ENCODE measurements around the gene BBS9.

DNA sequence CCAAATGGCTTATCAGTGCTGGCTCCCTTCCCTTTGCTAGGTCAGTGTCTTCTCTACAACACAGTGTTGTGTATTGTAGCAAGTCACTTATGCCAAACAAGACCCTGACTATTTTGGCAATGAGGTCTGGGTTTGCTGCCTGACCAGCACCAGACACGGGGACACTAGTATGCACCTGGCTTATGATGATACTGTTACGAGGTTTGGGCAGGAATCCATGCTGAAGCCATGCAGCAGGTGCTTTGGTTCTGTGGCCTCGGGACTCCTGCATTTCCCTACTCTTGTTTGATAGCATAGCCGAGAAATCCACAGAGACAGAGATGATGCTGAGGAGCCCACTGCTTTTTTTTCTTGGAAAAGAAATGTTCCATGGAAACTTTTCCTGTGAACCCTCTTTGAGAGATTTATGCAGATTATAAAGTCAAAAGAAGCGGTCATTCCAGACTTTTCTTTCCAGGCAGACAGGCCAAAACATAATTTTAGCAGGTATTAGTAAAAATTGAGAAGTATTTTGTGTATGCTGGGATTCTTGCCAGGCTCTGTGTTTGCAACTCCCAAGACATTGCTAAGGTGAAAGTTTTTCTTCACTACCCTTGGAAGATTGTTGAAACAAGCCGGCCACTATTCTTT, 291.1 kb downstream of the BBS9 start:
- TF ChIP-seq ZFP1 (CRISPR knock-in tag; IDR thresholded peaks at IDR 0.05) (no peak), POLR2AphosphoS5 (IDR thresholded peaks at IDR 0.05; ENCODE audit: control insufficient read depth, insufficient read depth, low read depth, low read length) (no peak), TGIF2 (CRISPR knock-in tag; IDR thresholded peaks at IDR 0.05) (no peak), CTBP1 (IDR thresholded peaks at IDR 0.05; ENCODE audit: borderline replicate concordance) (no peak), MYC (IDR thresholded peaks at IDR 0.05; ENCODE audit: low read depth, low read length) (no peak), MYC (CRISPR knock-in tag; IDR thresholded peaks at IDR 0.05; ENCODE audit: borderline replicate concordance, low read depth) (no peak), CBX5 (IDR thresholded peaks at IDR 0.05; ENCODE audit: borderline replicate concordance, low read depth) (no peak), NR3C1 (CRISPR knock-in tag; IDR thresholded peaks at IDR 0.05) (no peak)
- TF ChIP-seq, protein P1, sequence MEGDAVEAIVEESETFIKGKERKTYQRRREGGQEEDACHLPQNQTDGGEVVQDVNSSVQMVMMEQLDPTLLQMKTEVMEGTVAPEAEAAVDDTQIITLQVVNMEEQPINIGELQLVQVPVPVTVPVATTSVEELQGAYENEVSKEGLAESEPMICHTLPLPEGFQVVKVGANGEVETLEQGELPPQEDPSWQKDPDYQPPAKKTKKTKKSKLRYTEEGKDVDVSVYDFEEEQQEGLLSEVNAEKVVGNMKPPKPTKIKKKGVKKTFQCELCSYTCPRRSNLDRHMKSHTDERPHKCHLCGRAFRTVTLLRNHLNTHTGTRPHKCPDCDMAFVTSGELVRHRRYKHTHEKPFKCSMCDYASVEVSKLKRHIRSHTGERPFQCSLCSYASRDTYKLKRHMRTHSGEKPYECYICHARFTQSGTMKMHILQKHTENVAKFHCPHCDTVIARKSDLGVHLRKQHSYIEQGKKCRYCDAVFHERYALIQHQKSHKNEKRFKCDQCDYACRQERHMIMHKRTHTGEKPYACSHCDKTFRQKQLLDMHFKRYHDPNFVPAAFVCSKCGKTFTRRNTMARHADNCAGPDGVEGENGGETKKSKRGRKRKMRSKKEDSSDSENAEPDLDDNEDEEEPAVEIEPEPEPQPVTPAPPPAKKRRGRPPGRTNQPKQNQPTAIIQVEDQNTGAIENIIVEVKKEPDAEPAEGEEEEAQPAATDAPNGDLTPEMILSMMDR (IDR thresholded peaks at IDR 0.05 in 2 of 3, conservative IDR thresholded peaks at IDR 0.05 in 1 of 3; ENCODE audit: insufficient read depth in 2 of 3, low read depth in 1 of 3, low read length in 3 of 3): no peak
- TF ChIP-seq, protein P2, sequence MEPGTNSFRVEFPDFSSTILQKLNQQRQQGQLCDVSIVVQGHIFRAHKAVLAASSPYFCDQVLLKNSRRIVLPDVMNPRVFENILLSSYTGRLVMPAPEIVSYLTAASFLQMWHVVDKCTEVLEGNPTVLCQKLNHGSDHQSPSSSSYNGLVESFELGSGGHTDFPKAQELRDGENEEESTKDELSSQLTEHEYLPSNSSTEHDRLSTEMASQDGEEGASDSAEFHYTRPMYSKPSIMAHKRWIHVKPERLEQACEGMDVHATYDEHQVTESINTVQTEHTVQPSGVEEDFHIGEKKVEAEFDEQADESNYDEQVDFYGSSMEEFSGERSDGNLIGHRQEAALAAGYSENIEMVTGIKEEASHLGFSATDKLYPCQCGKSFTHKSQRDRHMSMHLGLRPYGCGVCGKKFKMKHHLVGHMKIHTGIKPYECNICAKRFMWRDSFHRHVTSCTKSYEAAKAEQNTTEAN (CRISPR knock-in tag; IDR thresholded peaks at IDR 0.05): no peak
- TF ChIP-seq, protein P3, sequence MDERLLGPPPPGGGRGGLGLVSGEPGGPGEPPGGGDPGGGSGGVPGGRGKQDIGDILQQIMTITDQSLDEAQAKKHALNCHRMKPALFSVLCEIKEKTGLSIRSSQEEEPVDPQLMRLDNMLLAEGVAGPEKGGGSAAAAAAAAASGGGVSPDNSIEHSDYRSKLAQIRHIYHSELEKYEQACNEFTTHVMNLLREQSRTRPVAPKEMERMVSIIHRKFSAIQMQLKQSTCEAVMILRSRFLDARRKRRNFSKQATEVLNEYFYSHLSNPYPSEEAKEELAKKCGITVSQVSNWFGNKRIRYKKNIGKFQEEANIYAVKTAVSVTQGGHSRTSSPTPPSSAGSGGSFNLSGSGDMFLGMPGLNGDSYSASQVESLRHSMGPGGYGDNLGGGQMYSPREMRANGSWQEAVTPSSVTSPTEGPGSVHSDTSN (CRISPR knock-in tag; IDR thresholded peaks at IDR 0.05; ENCODE audit: low read depth): no peak
- TF ChIP-seq, protein P3 (tag; conservative IDR thresholded peaks at IDR 0.05; ENCODE audit: low read depth): no peak
- TF ChIP-seq, protein P4, sequence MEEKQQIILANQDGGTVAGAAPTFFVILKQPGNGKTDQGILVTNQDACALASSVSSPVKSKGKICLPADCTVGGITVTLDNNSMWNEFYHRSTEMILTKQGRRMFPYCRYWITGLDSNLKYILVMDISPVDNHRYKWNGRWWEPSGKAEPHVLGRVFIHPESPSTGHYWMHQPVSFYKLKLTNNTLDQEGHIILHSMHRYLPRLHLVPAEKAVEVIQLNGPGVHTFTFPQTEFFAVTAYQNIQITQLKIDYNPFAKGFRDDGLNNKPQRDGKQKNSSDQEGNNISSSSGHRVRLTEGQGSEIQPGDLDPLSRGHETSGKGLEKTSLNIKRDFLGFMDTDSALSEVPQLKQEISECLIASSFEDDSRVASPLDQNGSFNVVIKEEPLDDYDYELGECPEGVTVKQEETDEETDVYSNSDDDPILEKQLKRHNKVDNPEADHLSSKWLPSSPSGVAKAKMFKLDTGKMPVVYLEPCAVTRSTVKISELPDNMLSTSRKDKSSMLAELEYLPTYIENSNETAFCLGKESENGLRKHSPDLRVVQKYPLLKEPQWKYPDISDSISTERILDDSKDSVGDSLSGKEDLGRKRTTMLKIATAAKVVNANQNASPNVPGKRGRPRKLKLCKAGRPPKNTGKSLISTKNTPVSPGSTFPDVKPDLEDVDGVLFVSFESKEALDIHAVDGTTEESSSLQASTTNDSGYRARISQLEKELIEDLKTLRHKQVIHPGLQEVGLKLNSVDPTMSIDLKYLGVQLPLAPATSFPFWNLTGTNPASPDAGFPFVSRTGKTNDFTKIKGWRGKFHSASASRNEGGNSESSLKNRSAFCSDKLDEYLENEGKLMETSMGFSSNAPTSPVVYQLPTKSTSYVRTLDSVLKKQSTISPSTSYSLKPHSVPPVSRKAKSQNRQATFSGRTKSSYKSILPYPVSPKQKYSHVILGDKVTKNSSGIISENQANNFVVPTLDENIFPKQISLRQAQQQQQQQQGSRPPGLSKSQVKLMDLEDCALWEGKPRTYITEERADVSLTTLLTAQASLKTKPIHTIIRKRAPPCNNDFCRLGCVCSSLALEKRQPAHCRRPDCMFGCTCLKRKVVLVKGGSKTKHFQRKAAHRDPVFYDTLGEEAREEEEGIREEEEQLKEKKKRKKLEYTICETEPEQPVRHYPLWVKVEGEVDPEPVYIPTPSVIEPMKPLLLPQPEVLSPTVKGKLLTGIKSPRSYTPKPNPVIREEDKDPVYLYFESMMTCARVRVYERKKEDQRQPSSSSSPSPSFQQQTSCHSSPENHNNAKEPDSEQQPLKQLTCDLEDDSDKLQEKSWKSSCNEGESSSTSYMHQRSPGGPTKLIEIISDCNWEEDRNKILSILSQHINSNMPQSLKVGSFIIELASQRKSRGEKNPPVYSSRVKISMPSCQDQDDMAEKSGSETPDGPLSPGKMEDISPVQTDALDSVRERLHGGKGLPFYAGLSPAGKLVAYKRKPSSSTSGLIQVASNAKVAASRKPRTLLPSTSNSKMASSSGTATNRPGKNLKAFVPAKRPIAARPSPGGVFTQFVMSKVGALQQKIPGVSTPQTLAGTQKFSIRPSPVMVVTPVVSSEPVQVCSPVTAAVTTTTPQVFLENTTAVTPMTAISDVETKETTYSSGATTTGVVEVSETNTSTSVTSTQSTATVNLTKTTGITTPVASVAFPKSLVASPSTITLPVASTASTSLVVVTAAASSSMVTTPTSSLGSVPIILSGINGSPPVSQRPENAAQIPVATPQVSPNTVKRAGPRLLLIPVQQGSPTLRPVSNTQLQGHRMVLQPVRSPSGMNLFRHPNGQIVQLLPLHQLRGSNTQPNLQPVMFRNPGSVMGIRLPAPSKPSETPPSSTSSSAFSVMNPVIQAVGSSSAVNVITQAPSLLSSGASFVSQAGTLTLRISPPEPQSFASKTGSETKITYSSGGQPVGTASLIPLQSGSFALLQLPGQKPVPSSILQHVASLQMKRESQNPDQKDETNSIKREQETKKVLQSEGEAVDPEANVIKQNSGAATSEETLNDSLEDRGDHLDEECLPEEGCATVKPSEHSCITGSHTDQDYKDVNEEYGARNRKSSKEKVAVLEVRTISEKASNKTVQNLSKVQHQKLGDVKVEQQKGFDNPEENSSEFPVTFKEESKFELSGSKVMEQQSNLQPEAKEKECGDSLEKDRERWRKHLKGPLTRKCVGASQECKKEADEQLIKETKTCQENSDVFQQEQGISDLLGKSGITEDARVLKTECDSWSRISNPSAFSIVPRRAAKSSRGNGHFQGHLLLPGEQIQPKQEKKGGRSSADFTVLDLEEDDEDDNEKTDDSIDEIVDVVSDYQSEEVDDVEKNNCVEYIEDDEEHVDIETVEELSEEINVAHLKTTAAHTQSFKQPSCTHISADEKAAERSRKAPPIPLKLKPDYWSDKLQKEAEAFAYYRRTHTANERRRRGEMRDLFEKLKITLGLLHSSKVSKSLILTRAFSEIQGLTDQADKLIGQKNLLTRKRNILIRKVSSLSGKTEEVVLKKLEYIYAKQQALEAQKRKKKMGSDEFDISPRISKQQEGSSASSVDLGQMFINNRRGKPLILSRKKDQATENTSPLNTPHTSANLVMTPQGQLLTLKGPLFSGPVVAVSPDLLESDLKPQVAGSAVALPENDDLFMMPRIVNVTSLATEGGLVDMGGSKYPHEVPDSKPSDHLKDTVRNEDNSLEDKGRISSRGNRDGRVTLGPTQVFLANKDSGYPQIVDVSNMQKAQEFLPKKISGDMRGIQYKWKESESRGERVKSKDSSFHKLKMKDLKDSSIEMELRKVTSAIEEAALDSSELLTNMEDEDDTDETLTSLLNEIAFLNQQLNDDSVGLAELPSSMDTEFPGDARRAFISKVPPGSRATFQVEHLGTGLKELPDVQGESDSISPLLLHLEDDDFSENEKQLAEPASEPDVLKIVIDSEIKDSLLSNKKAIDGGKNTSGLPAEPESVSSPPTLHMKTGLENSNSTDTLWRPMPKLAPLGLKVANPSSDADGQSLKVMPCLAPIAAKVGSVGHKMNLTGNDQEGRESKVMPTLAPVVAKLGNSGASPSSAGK (IDR thresholded peaks at IDR 0.05): no peak

Measured in K562 (cell line).